H9 (cell line): ENCODE data around the gene FAM219B. TPM values are rescaled to one million over a fixed set of nuclear protein-coding genes. Genes with fewer than 3 reads are reported as not detected.
"Not testable (repeated sequence)": the region's sequence is repeated elsewhere in the genome, so short reads cannot be mapped to it uniquely, and the experiment has no call there.

Experiments used
- DNase-seq: peaks from one replicate; pipeline ENCODE4 v3.0.0-alpha.2; 2017
- H2AFZ ChIP-seq: one replicate; pipeline ENCODE4 v1.6.1; 2013; ENCODE audit warnings: mild to moderate bottlenecking, low read length, control low read depth, moderate library complexity
- H2AK5ac ChIP-seq: 2 replicates; pipeline ENCODE4 v1.6.1; 2013; ENCODE audit warnings: low read length, control low read depth, mixed read lengths; ENCODE audit not compliant: insufficient read length
- H2BK120ac ChIP-seq: one replicate; pipeline ENCODE4 v1.6.1; 2013; ENCODE audit warnings: low read depth, mild to moderate bottlenecking, low read length, control low read depth, inconsistent platforms; ENCODE audit not compliant: poor library complexity, severe bottlenecking
- H2BK12ac ChIP-seq: 2 replicates; pipeline ENCODE4 v1.6.1; 2013; ENCODE audit warnings: low read length, control low read depth, mixed read lengths, low read depth; ENCODE audit not compliant: insufficient read length
- H2BK15ac ChIP-seq: 2 replicates; pipeline ENCODE4 v1.6.1; 2013; ENCODE audit warnings: low read depth, low read length, control low read depth
- H2BK20ac ChIP-seq: one replicate; pipeline ENCODE4 v1.6.1; 2013; ENCODE audit warnings: low read depth, mild to moderate bottlenecking, low read length, control low read depth, inconsistent platforms; ENCODE audit not compliant: poor library complexity, severe bottlenecking
- H2BK5ac ChIP-seq: 2 replicates; pipeline ENCODE4 v1.6.1; 2013; ENCODE audit warnings: low read length, control low read depth, mixed read lengths; ENCODE audit not compliant: insufficient read length
- H3K14ac ChIP-seq: 2 replicates; pipeline ENCODE4 v1.6.1; 2013; ENCODE audit warnings: low read length, control low read depth; ENCODE audit not compliant: insufficient read depth
- H3K18ac ChIP-seq: 2 replicates; pipeline ENCODE4 v1.6.1; 2013; ENCODE audit warnings: low read depth, mild to moderate bottlenecking, mixed read lengths, low read length, control low read depth; ENCODE audit not compliant: insufficient read length
- H3K23ac ChIP-seq: 2 replicates; pipeline ENCODE4 v1.6.1; 2013; ENCODE audit warnings: low read length, control low read depth, mixed read lengths, low read depth; ENCODE audit not compliant: insufficient read length
- H3K23me2 ChIP-seq: 2 replicates; pipeline ENCODE4 v1.6.1; 2013; ENCODE audit warnings: low read depth, mild to moderate bottlenecking, mixed read lengths, low read length, control low read depth; ENCODE audit not compliant: insufficient read length, poor library complexity, severe bottlenecking
- H3K27ac ChIP-seq: 2 replicates; pipeline ENCODE4 v1.5.1; 2013; ENCODE audit warnings: low read length, control low read depth, mixed read lengths, low read depth; ENCODE audit not compliant: insufficient read length
- H3K27me3 ChIP-seq: 2 replicates; pipeline ENCODE4 v1.6.1; 2013; ENCODE audit warnings: low read length, control low read depth, inconsistent platforms; ENCODE audit not compliant: insufficient read depth
- H3K4ac ChIP-seq: 2 replicates; pipeline ENCODE4 v1.6.1; 2013; ENCODE audit warnings: low read depth, mild to moderate bottlenecking, control low read depth, inconsistent platforms, low read length, moderate library complexity
- H3K4me1 ChIP-seq: 2 replicates; pipeline ENCODE4 v1.6.1; 2013; ENCODE audit warnings: low read length, control low read depth, inconsistent platforms; ENCODE audit not compliant: insufficient read depth
- H3K4me2 ChIP-seq: 2 replicates; pipeline ENCODE4 v1.6.1; 2013; ENCODE audit warnings: low read length, control low read depth, mixed read lengths; ENCODE audit not compliant: insufficient read length, insufficient read depth
- H3K56ac ChIP-seq: 2 replicates; pipeline ENCODE4 v1.6.1; 2013; ENCODE audit warnings: low read depth, mild to moderate bottlenecking, mixed read lengths, low read length, control low read depth; ENCODE audit not compliant: insufficient read length
- H3K79me1 ChIP-seq: 2 replicates; pipeline ENCODE4 v1.6.1; 2013; ENCODE audit warnings: low read depth, mild to moderate bottlenecking, moderate library complexity, low read length, control low read depth, inconsistent platforms; ENCODE audit not compliant: insufficient read depth, poor library complexity, severe bottlenecking
- H3K79me2 ChIP-seq: 2 replicates; pipeline ENCODE4 v1.6.1; 2013; ENCODE audit warnings: low read length, control low read depth, inconsistent platforms; ENCODE audit not compliant: insufficient read depth
- H3K9ac ChIP-seq: 2 replicates; pipeline ENCODE4 v1.6.1; 2013; ENCODE audit warnings: low read length, control low read depth, mixed read lengths; ENCODE audit not compliant: insufficient read length; ENCODE audit errors: extremely low read depth
- H3K9me3 ChIP-seq: one replicate; pipeline ENCODE4 v1.6.1; 2013; ENCODE audit warnings: low read depth, low read length, inconsistent platforms; ENCODE audit not compliant: control insufficient read depth
- H3T11ph ChIP-seq: one replicate; pipeline ENCODE4 v1.6.1; 2013; ENCODE audit warnings: mild to moderate bottlenecking, low read length, control low read depth, inconsistent platforms
- H4K20me1 ChIP-seq: one replicate; pipeline ENCODE4 v1.6.1; 2013; ENCODE audit not compliant: control insufficient read depth, insufficient read length, insufficient read depth
- H4K5ac ChIP-seq: 2 replicates; pipeline ENCODE4 v1.6.1; 2013; ENCODE audit warnings: low read depth, mild to moderate bottlenecking, mixed read lengths, low read length, control low read depth; ENCODE audit not compliant: insufficient read length
- H4K8ac ChIP-seq: replicated peaks from 2 replicates; pipeline ENCODE4 v1.6.1; 2013; ENCODE audit warnings: low read length, control low read depth, mixed read lengths, low read depth; ENCODE audit not compliant: insufficient read length
- H4K91ac ChIP-seq: 2 replicates; pipeline ENCODE4 v1.6.1; 2013; ENCODE audit warnings: low read depth, mild to moderate bottlenecking, moderate library complexity, mixed read lengths, low read length, control low read depth; ENCODE audit not compliant: insufficient read length
- H3K27ac Mint-ChIP-seq, 3 experiments: 2 replicates in 2 of 3; 3 replicates in 1 of 3; pipeline ENCODE4 v1.8.0; 2020 to 2021; ENCODE audit warnings: mixed read lengths in 3 of 3, mild to moderate bottlenecking in 1 of 3, moderate library complexity in 1 of 3
- H3K27me3 Mint-ChIP-seq: 2 replicates; pipeline ENCODE4 v1.8.0; 2021; ENCODE audit warnings: low read depth, mild to moderate bottlenecking, moderate library complexity, mixed read lengths
- H3K36me3 Mint-ChIP-seq, 3 experiments: 2 replicates in 2 of 3; 3 replicates in 1 of 3; pipeline ENCODE4 v1.8.0; 2020 to 2021; ENCODE audit warnings: low read depth in 3 of 3, mixed read lengths in 3 of 3; ENCODE audit not compliant: insufficient read depth in 1 of 3
- H3K4me1 Mint-ChIP-seq, 2 experiments: 2 replicates each; pipeline ENCODE4 v1.8.0; 2020; ENCODE audit warnings: mixed read lengths in 2 of 2
- H3K4me3 Mint-ChIP-seq, 2 experiments: 2 replicates in 1 of 2; 3 replicates in 1 of 2; pipeline ENCODE4 v1.8.0; 2020 to 2021; ENCODE audit warnings: mild to moderate bottlenecking in 2 of 2, mixed read lengths in 2 of 2, moderate library complexity in 1 of 2
- H3K9me3 Mint-ChIP-seq, 2 experiments: 2 replicates in 1 of 2; 3 replicates in 1 of 2; pipeline ENCODE4 v1.8.0; 2020; ENCODE audit warnings: mild to moderate bottlenecking in 2 of 2, mixed read lengths in 2 of 2, moderate library complexity in 1 of 2
- CTCF ChIP-seq: fragments of 200-600 bp; sonication (generic); conservative IDR thresholded peaks from 3 replicates; pipeline ENCODE4 v1.8.0; 2021; ENCODE audit warnings: antibody characterized with exemption, mild to moderate bottlenecking
- WGBS: extraction: QIAGEN DNeasy Blood & Tissue Kit; methylation state at CpG from one replicate; pipeline ENCODE4 v1.1.7; 2013; ENCODE audit warnings: missing lambda C conversion rate, low lambda C conversion rate, mixed read lengths; ENCODE audit not compliant: insufficient read length; ENCODE audit errors: extremely low coverage; 5-methylcytosine and 5-hydroxymethylcytosine counted together
- total RNA-seq: library from RNA; stranded (reverse); gene quantifications from 2 replicates; pipeline ENCODE4 v1.2.1, GENCODE V29; 2021

FAM219B gene
- total RNA-seq, 1 experiment from 2014 or later: 60.3 TPM

GRCh38 chr15:74895830-74896229, 10.8 kb downstream of the FAM219B start:
- Mint-ChIP-seq H3K9me3 (no peaks in the 10 kb centered on the region), H3K27me3 (no peaks in the 10 kb centered on the region), H3K4me1 (peaks cover 1 to 2% of the 10 kb centered on the region in 2 experiments), H3K27ac (no peak overlapping the region; a peak in 1 of 7 replicates), H3K36me3 (peaks cover 25 to 60% (median 49%) of the 10 kb centered on the region in 3 experiments; a peak in 6 of 7 replicates), H3K4me3 (no peak overlapping the region)
- TF ChIP-seq CTCF: no peak
- no peak overlapping the region for H3K14ac ChIP-seq
- H4K8ac ChIP-seq: no peak overlapping the region
- no peak overlapping the region for H3K23ac ChIP-seq
- no peaks in the 10 kb centered on the region for H3K23me2 ChIP-seq
- no CpG with 5 or more reads among the region's 6 CpGs for WGBS
- no peaks in the 10 kb centered on the region for H3K79me1 ChIP-seq
- H3K4me1 ChIP-seq: no peaks in the 10 kb centered on the region
- no peak overlapping the region for H3K4ac ChIP-seq
- H3K56ac ChIP-seq: no peak overlapping the region
- no peak overlapping the region for H2BK15ac ChIP-seq
- H4K20me1 ChIP-seq: no peaks in the 10 kb centered on the region
- H2AK5ac ChIP-seq: no peak overlapping the region
- no peak overlapping the region for H3K27ac ChIP-seq
- no peak overlapping the region for H3K4me2 ChIP-seq
- no peak for DNase-seq
- H2AFZ ChIP-seq: no peak overlapping the region
- no peak overlapping the region for H4K91ac ChIP-seq
- H4K5ac ChIP-seq: no peak overlapping the region
- no peak overlapping the region for H2BK120ac ChIP-seq
- H3T11ph ChIP-seq: no peak overlapping the region
- H3K9ac ChIP-seq: no peak overlapping the region
- H3K9me3 ChIP-seq: no peaks in the 10 kb centered on the region
- H2BK20ac ChIP-seq: no peak overlapping the region
- no peak overlapping the region for H2BK12ac ChIP-seq
- H3K79me2 ChIP-seq: no peaks in the 10 kb centered on the region
- no peaks in the 10 kb centered on the region for H3K27me3 ChIP-seq
- H3K18ac ChIP-seq: no peak overlapping the region
- no peak overlapping the region for H2BK5ac ChIP-seq

- H2AFZ ChIP-seq, H3K9ac ChIP-seq, H3T11ph ChIP-seq, H3K79me1 ChIP-seq, H4K91ac ChIP-seq, H3K9me3 ChIP-seq, H3K27ac Mint-ChIP-seq, H3K27me3 Mint-ChIP-seq, H2BK12ac ChIP-seq, H4K8ac ChIP-seq, H3K27ac ChIP-seq, H3K4me2 ChIP-seq, H4K5ac ChIP-seq, H3K27me3 ChIP-seq, H3K4me3 Mint-ChIP-seq, H2BK15ac ChIP-seq, H2BK120ac ChIP-seq, H3K18ac ChIP-seq, H3K9me3 Mint-ChIP-seq, DNase-seq, H4K20me1 ChIP-seq, H3K79me2 ChIP-seq, H3K23ac ChIP-seq, H3K14ac ChIP-seq, H2BK5ac ChIP-seq, H2AK5ac ChIP-seq, H2BK20ac ChIP-seq, H3K4ac ChIP-seq, H3K56ac ChIP-seq, H3K4me1 ChIP-seq: not testable (repeated sequence)
- WGBS: no CpG with 5 or more reads among the region's 7 CpGs
- peaks cover 17 to 45% (median 39%) of the 10 kb centered on the region in 3 experiments; a peak in 6 of 7 replicates for H3K36me3 Mint-ChIP-seq
- peaks cover 10% of the 10 kb centered on the region in 2 experiments for H3K4me1 Mint-ChIP-seq
- H3K23me2 ChIP-seq: peaks cover 10% of the 10 kb centered on the region
Observed at GRCh38 chr15:74894383-74894782, 12.3 kb downstream of the FAM219B start.
